GM23248 (cell line): Measurements from ENCODE around the gene ADIPOR2. TPM values are rescaled to one million over a fixed set of nuclear protein-coding genes. Genes with fewer than 3 reads are reported as not detected.
A peak's percentile ranks its signal among the peaks of the same experiment; 100 is the strongest.

ENCODE experiments used
- DNase-seq: peaks from one replicate; pipeline ENCODE4 v3.0.0-alpha.2; 2015
- H2AFZ ChIP-seq: fragments of 200-600 bp; sonication (generic); 2 replicates; pipeline ENCODE4 v1.6.1; 2016; ENCODE audit warnings: antibody characterized with exemption
- H3F3A ChIP-seq: fragments of 200-600 bp; sonication (generic); 2 replicates; pipeline ENCODE4 v1.6.1; 2016; ENCODE audit warnings: mild to moderate bottlenecking, antibody characterized with exemption, mixed run types; ENCODE audit not compliant: insufficient read depth
- H3K27ac ChIP-seq: fragments of 200-600 bp; sonication (generic); 2 replicates; pipeline ENCODE4 v1.5.1; 2016; ENCODE audit warnings: mild to moderate bottlenecking
- H3K27me3 ChIP-seq: fragments of 200-600 bp; sonication (generic); replicated peaks from 2 replicates; pipeline ENCODE4 v1.6.1; 2016; ENCODE audit warnings: mild to moderate bottlenecking; ENCODE audit not compliant: insufficient read depth
- H3K36me3 ChIP-seq: fragments of 200-600 bp; sonication (generic); 2 replicates; pipeline ENCODE4 v1.6.1; 2016; ENCODE audit warnings: low read depth, mild to moderate bottlenecking
- H3K4me1 ChIP-seq: fragments of 200-600 bp; sonication (generic); 2 replicates; pipeline ENCODE4 v1.6.1; 2016; ENCODE audit warnings: mild to moderate bottlenecking; ENCODE audit not compliant: insufficient read depth
- H3K4me2 ChIP-seq: fragments of 200-600 bp; sonication (generic); one replicate; pipeline ENCODE4 v1.6.1; 2016; ENCODE audit warnings: mild to moderate bottlenecking; ENCODE audit not compliant: unreplicated experiment
- H3K4me3 ChIP-seq: fragments of 200-600 bp; sonication (generic); 2 replicates; pipeline ENCODE4 v1.5.1; 2016; ENCODE audit warnings: mild to moderate bottlenecking
- H3K79me2 ChIP-seq: fragments of 200-600 bp; sonication (generic); 2 replicates; pipeline ENCODE4 v1.6.1; 2016; ENCODE audit warnings: mild to moderate bottlenecking; ENCODE audit not compliant: insufficient read depth
- H3K9ac ChIP-seq: fragments of 200-600 bp; sonication (generic); 2 replicates; pipeline ENCODE4 v1.6.1; 2016; ENCODE audit warnings: mild to moderate bottlenecking
- H3K9me2 ChIP-seq: fragments of 200-600 bp; sonication (generic); 2 replicates; pipeline ENCODE4 v1.6.1; 2016; ENCODE audit warnings: mixed run types, mild to moderate bottlenecking, moderate library complexity; ENCODE audit not compliant: insufficient read depth
- H3K9me3 ChIP-seq: fragments of 200-600 bp; sonication (generic); one replicate; pipeline ENCODE4 v1.6.1; 2017; ENCODE audit warnings: low read depth
- H4K20me1 ChIP-seq: fragments of 200-600 bp; sonication (generic); 2 replicates; pipeline ENCODE4 v1.6.0; 2016; ENCODE audit not compliant: insufficient read depth
- EZH2 ChIP-seq: fragments of 200-600 bp; sonication (generic); IDR thresholded peaks from 2 replicates; pipeline ENCODE4 v1.6.1; 2018; ENCODE audit warnings: antibody characterized with exemption, mild to moderate bottlenecking; ENCODE audit not compliant: insufficient read depth, poor library complexity, severe bottlenecking
- EZH2phosphoT487 ChIP-seq: fragments of 200-600 bp; sonication (generic); IDR thresholded peaks from 2 replicates; pipeline ENCODE4 v1.6.1; 2018; ENCODE audit warnings: antibody characterized with exemption, moderate library complexity, mild to moderate bottlenecking, low read depth; ENCODE audit not compliant: insufficient read depth
- WGBS, 2 experiments: methylation state at CpG; one replicate each; pipeline ENCODE4 v1.1.6; 2015 to 2017; ENCODE audit warnings: low lambda C conversion rate in 2 of 2, low coverage in 1 of 2; ENCODE audit errors: missing lambda C conversion rate in 2 of 2; 5-methylcytosine and 5-hydroxymethylcytosine counted together
- in situ Hi-C: fragments of 300-500 bp; cut with MboI; formaldehyde crosslinking; loops from 2 replicates; pipeline ENCODE4 v1.15.0; 2020
- polyA plus RNA-seq: library from polyadenylated mRNA; unstranded; fragments of >200 nt; fragmentation: Nextera tagmentation; extraction: Ambion mirVana; gene quantifications from 2 replicates; pipeline ENCODE4 v1.2.1, GENCODE V29; 2016
- total RNA-seq: library from RNA; depleted of rRNA; stranded (reverse); fragments of >200 nt; shearing (Covaris generic); gene quantifications from 2 replicates; pipeline ENCODE4 v1.2.3, GENCODE V29; 2014

The ADIPOR2 gene
- total and polyA plus RNA-seq, 2 experiments from 2014 or later = 4.2 to 18.8 TPM

- 52% methylated on average over 3 of the region's 3 CpGs for WGBS, 2 experiments
- peak; percentile 10 for DNase-seq
- H3K79me2 ChIP-seq = peaks cover 100% of the 10 kb centered on the region
- no peak overlapping the region for H3K27ac ChIP-seq
- peak overlapping the region; percentile 8 for H3K4me2 ChIP-seq
- peaks cover 11% of the 10 kb centered on the region; the same call in 1 of the 2 replicates for H4K20me1 ChIP-seq
- no peaks in the 10 kb centered on the region for H3K27me3 ChIP-seq
- H3K9me2 ChIP-seq = no peaks in the 10 kb centered on the region
- TF ChIP-seq EZH2phosphoT487 (no peak), EZH2 (no peak)
- peaks cover 11% of the 10 kb centered on the region; the same call in 1 of the 2 replicates for H3F3A ChIP-seq
- H3K4me1 ChIP-seq = peaks cover 11% of the 10 kb centered on the region
- in situ Hi-C loops = no loop called here
- H2AFZ ChIP-seq = no peak overlapping the region
- H3K36me3 ChIP-seq = no peaks in the 10 kb centered on the region
- H3K4me3 ChIP-seq = no peak overlapping the region
- no peaks in the 10 kb centered on the region for H3K9me3 ChIP-seq
- no peak overlapping the region for H3K9ac ChIP-seq
Measured at GRCh38 chr12:1716215-1716862, 25.5 kb downstream of the ADIPOR2 start.

GRCh38 chr12:1716911-1717310 lies 26.0 kb downstream of the ADIPOR2 start:
- Histone ChIP-seq H2AFZ (no peak overlapping the region), H3K27ac (no peak overlapping the region), H3K9me3 (no peaks in the 10 kb centered on the region), H3K36me3 (no peaks in the 10 kb centered on the region), H3K4me1 (peaks cover 11% of the 10 kb centered on the region), H3K27me3 (no peaks in the 10 kb centered on the region), H3K79me2 (peaks cover 100% of the 10 kb centered on the region), H3F3A (peaks cover 11% of the 10 kb centered on the region; the same call in 1 of the 2 replicates), H3K9ac (no peak overlapping the region), H3K9me2 (no peaks in the 10 kb centered on the region), H4K20me1 (peaks cover 11% of the 10 kb centered on the region; the same call in 1 of the 2 replicates), H3K4me3 (no peak overlapping the region), H3K4me2 (no peak overlapping the region)
- TF ChIP-seq EZH2phosphoT487 = no peak
- TF ChIP-seq EZH2 = no peak
- peak; percentile 42 for DNase-seq
- in situ Hi-C loops = no loop called here

GRCh38 chr12:1719139-1719538 lies 28.3 kb downstream of the ADIPOR2 start:
- in situ Hi-C loops = no loop called here
- Histone ChIP-seq H3K36me3 (no peaks in the 10 kb centered on the region), H3K79me2 (peaks cover 100% of the 10 kb centered on the region), H3K27me3 (no peaks in the 10 kb centered on the region), H3K9ac (no peak overlapping the region), H3K27ac (no peak overlapping the region), H3F3A (peaks cover 11% of the 10 kb centered on the region; the same call in 1 of the 2 replicates), H3K4me2 (no peak overlapping the region), H3K4me1 (peaks cover 11% of the 10 kb centered on the region), H2AFZ (no peak overlapping the region), H4K20me1 (peaks cover 11% of the 10 kb centered on the region; the same call in 1 of the 2 replicates), H3K9me2 (no peaks in the 10 kb centered on the region), H3K9me3 (no peaks in the 10 kb centered on the region), H3K4me3 (no peak overlapping the region)
- TF ChIP-seq EZH2phosphoT487 = no peak
- TF ChIP-seq EZH2 = no peak
- peak; percentile 8 for DNase-seq

GRCh38 chr12:1720494-1720893 lies 29.6 kb downstream of the ADIPOR2 start:
- in situ Hi-C loops = no loop called here
- TF ChIP-seq EZH2phosphoT487 (no peak), EZH2 (no peak)
- no peak overlapping the region for H2AFZ ChIP-seq
- WGBS, 2 experiments = 74 to 81% methylated on average over 3 of the region's 3 CpGs
- no peak overlapping the region for H3K27ac ChIP-seq
- peaks cover 11% of the 10 kb centered on the region; the same call in 1 of the 2 replicates for H3F3A ChIP-seq
- H3K9ac ChIP-seq = no peak overlapping the region
- H3K4me1 ChIP-seq = peaks cover 11% of the 10 kb centered on the region
- H3K4me3 ChIP-seq = no peak overlapping the region
- peaks cover 100% of the 10 kb centered on the region for H3K79me2 ChIP-seq
- no peaks in the 10 kb centered on the region for H3K9me2 ChIP-seq
- 0 out of 2 replicates have a peak, but pooled peaks cover 11% of the 10 kb centered on the region for H4K20me1 ChIP-seq
- no peaks in the 10 kb centered on the region for H3K27me3 ChIP-seq
- H3K4me2 ChIP-seq = no peak overlapping the region
- H3K36me3 ChIP-seq = no peaks in the 10 kb centered on the region
- DNase-seq = no peak
- no peaks in the 10 kb centered on the region for H3K9me3 ChIP-seq

GRCh38 chr12:1723721-1724120 lies 32.9 kb downstream of the ADIPOR2 start:
- no peaks in the 10 kb centered on the region for H3K9me3 ChIP-seq
- in situ Hi-C loops = no loop called here
- DNase-seq = no peak
- TF ChIP-seq EZH2phosphoT487 (no peak), EZH2 (no peak)
- no peak overlapping the region for H2AFZ ChIP-seq
- no peak overlapping the region for H3K4me2 ChIP-seq
- no peak overlapping the region for H3K9ac ChIP-seq
- H3K9me2 ChIP-seq = no peaks in the 10 kb centered on the region
- WGBS, 2 experiments = 86 to 91% methylated on average over 6 of the region's 6 CpGs
- H3K4me1 ChIP-seq = no peaks in the 10 kb centered on the region
- no peaks in the 10 kb centered on the region for H3K36me3 ChIP-seq
- peaks cover 98% of the 10 kb centered on the region for H3K79me2 ChIP-seq
- H4K20me1 ChIP-seq = 0 out of 2 replicates have a peak, but pooled peaks cover 5% of the 10 kb centered on the region
- no peaks in the 10 kb centered on the region for H3F3A ChIP-seq
- H3K27ac ChIP-seq = no peak overlapping the region
- no peak overlapping the region for H3K4me3 ChIP-seq
- H3K27me3 ChIP-seq = no peaks in the 10 kb centered on the region
